ENCODE data around the gene SLC2A8.

- TF ChIP-seq SP1 (IDR thresholded peaks at IDR 0.05) = no peak
- no peak for TF ChIP-seq TARDBP (IDR thresholded peaks at IDR 0.05)
- no peak for TF ChIP-seq HDGF (IDR thresholded peaks at IDR 0.05; ENCODE audit: borderline replicate concordance)
- no peak for TF ChIP-seq SUZ12 (IDR thresholded peaks at IDR 0.05)
- TF ChIP-seq FOXK2 (IDR thresholded peaks at IDR 0.05) = no peak
- no peak for TF ChIP-seq ARNT (IDR thresholded peaks at IDR 0.05)
- TF ChIP-seq ELF4 (IDR thresholded peaks at IDR 0.05) = no peak
Measured at GRCh38 chr9:127356906-127357305, 40.1 kb upstream of the SLC2A8 start.
